ENCODE data around the gene ONECUT1. TPM values are rescaled to one million over a fixed set of nuclear protein-coding genes. Genes with fewer than 3 reads are reported as not detected.

The ONECUT1 gene
- total and polyA plus RNA-seq, 10 donors = not detected

- Histone ChIP-seq H3K27me3 (replicated peaks in 1 of 7) (peaks cover 20 to 100% (median 100%) of the 10 kb centered on the region in 7 donors), H3K4me1 (peaks cover 23 to 51% (median 38%) of the 10 kb centered on the region in 6 donors), H3K4me3 (no peak overlapping the region), H3K27ac (no peak overlapping the region), H3K36me3 (no peaks in the 10 kb centered on the region), H3K9me3 (peaks cover 0 to 10% (median 0%) of the 10 kb centered on the region in 8 donors)
- TF ChIP-seq CTCF (IDR thresholded peaks at IDR 0.05 in 8 of 11, conservative IDR thresholded peaks at IDR 0.05 in 3 of 11) = no peak
- TF ChIP-seq POLR2A (IDR thresholded peaks at IDR 0.05) = no peak
- TF ChIP-seq POLR2AphosphoS5 (IDR thresholded peaks at IDR 0.05) = no peak
- WGBS, 5 donors = 7 to 14% (median 8%) methylated on average over 8 of the region's 8 CpGs
- no peak for DNase-seq
- intact Hi-C loops (cut with DNase I; ENCODE audit: low total_unique reads) = no loop called here
Observed at GRCh38 chr15:52803108-52803466, 13.0 kb upstream of the ONECUT1 start.

GRCh38 chr15:52802110-52802509, 12.0 kb upstream of the ONECUT1 start:
- WGBS, 5 donors = 14 to 31% (median 22%) methylated on average over 2 of the region's 2 CpGs
- H3K36me3 ChIP-seq = no peaks in the 10 kb centered on the region
- no peak for DNase-seq
- peaks cover 25 to 100% (median 100%) of the 10 kb centered on the region in 7 donors for H3K27me3 ChIP-seq (replicated peaks in 1 of 7)
- no peak overlapping the region for H3K27ac ChIP-seq
- no peak for TF ChIP-seq POLR2A (IDR thresholded peaks at IDR 0.05)
- TF ChIP-seq POLR2AphosphoS5 (IDR thresholded peaks at IDR 0.05) = no peak
- no peak for TF ChIP-seq CTCF (IDR thresholded peaks at IDR 0.05 in 8 of 11, conservative IDR thresholded peaks at IDR 0.05 in 3 of 11)
- intact Hi-C loops (cut with DNase I; ENCODE audit: low total_unique reads) = no loop called here
- H3K4me1 ChIP-seq = peaks cover 23 to 58% (median 44%) of the 10 kb centered on the region in 6 donors
- H3K4me3 ChIP-seq = no peak overlapping the region
- peaks cover 0 to 10% (median 0%) of the 10 kb centered on the region in 8 donors for H3K9me3 ChIP-seq

GRCh38 chr15:52801748-52802085, 11.6 kb upstream of the ONECUT1 start:
- no peaks in the 10 kb centered on the region for H3K36me3 ChIP-seq
- no peak for TF ChIP-seq CTCF (IDR thresholded peaks at IDR 0.05 in 8 of 11, conservative IDR thresholded peaks at IDR 0.05 in 3 of 11)
- H3K27ac ChIP-seq = no peak overlapping the region
- whole genome bisulfite sequencing, 5 donors = 27 to 54% (median 33%) methylated on average over 9 to 14 of the region's 14 CpGs
- DNase-seq = no peak
- H3K9me3 ChIP-seq = peaks cover 0 to 10% (median 0%) of the 10 kb centered on the region in 8 donors
- intact Hi-C loops (cut with DNase I; ENCODE audit: low total_unique reads) = no loop called here
- H3K4me1 ChIP-seq = peaks cover 23 to 58% (median 44%) of the 10 kb centered on the region in 6 donors
- H3K27me3 ChIP-seq (replicated peaks in 1 of 7) = peaks cover 25 to 100% (median 100%) of the 10 kb centered on the region in 7 donors
- no peak overlapping the region for H3K4me3 ChIP-seq

GRCh38 chr15:52800828-52801747, 11.0 kb upstream of the ONECUT1 start:
- Histone ChIP-seq H3K4me1 (peaks cover 21 to 54% (median 41%) of the 10 kb centered on the region in 6 donors), H3K9me3 (peaks cover 0 to 10% (median 0%) of the 10 kb centered on the region in 8 donors), H3K36me3 (no peaks in the 10 kb centered on the region), H3K27me3 (replicated peaks in 1 of 7) (peaks cover 25 to 100% (median 100%) of the 10 kb centered on the region in 7 donors), H3K27ac (no peak overlapping the region), H3K4me3 (no peak overlapping the region)
- intact Hi-C loops (cut with DNase I; ENCODE audit: low total_unique reads) = no loop called here
- 13 to 24% (median 15%) methylated on average over 40 to 44 of the region's 44 CpGs for WGBS, 5 donors
- TF ChIP-seq POLR2AphosphoS5 (IDR thresholded peaks at IDR 0.05) = no peak
- DNase-seq = no peak
